Muscle of leg (tissue), 16 donors: Measurements from ENCODE around the gene CXCR2. TPM values are rescaled to one million over a fixed set of nuclear protein-coding genes. Genes with fewer than 3 reads are reported as not detected.

Experiments used
- DNase-seq: peaks from one replicate; pipeline ENCODE4 v3.0.0; 2013
- H3K27ac ChIP-seq: one replicate; pipeline ENCODE4 v1.5.1; 2013; ENCODE audit warnings: mild to moderate bottlenecking, low read length, control low read depth
- H3K27me3 ChIP-seq: one replicate; pipeline ENCODE4 v1.6.1; 2013; ENCODE audit warnings: low read length; ENCODE audit not compliant: control insufficient read depth, insufficient read depth
- H3K36me3 ChIP-seq: one replicate; pipeline ENCODE4 v1.6.1; 2013; ENCODE audit warnings: low read length; ENCODE audit not compliant: control insufficient read depth, insufficient read depth
- H3K4me1 ChIP-seq: one replicate; pipeline ENCODE4 v1.6.1; 2013; ENCODE audit warnings: low read length; ENCODE audit not compliant: control insufficient read depth, insufficient read depth
- H3K4me3 ChIP-seq: one replicate; pipeline ENCODE4 v1.5.1; 2013; ENCODE audit warnings: low read length, control low read depth
- H3K9me3 ChIP-seq: replicated peaks from 2 replicates; pipeline ENCODE4 v1.6.1; 2013; ENCODE audit warnings: low read depth, low read length; ENCODE audit not compliant: control insufficient read depth
- WGBS: methylation state at CpG from one replicate; pipeline ENCODE4 v1.1.5; 2013; ENCODE audit warnings: missing lambda C conversion rate; ENCODE audit not compliant: insufficient coverage; 5-methylcytosine and 5-hydroxymethylcytosine counted together
- long read RNA-seq, 11 donors: transcript quantifications; one replicate each; lab custom pipeline, GENCODE V29; 2026
- polyA plus RNA-seq, 8 donors: library from polyadenylated mRNA; unstranded; fragments of 120-200 nt; gene quantifications; one replicate each; pipeline versions ENCODE4 v1.2.1 to v1.2.3, GENCODE V29; 2013; ENCODE audit warnings: inconsistent platforms in 1 of 8, low replicate concordance in 1 of 8; ENCODE audit not compliant: insufficient read length in 8 of 8, insufficient read depth in 1 of 8
- total RNA-seq: library from RNA; stranded (reverse); fragments of 120-200 nt; gene quantifications from one replicate; pipeline ENCODE4 v1.2.4, GENCODE V29; 2013

CXCR2 gene
- 0.04 TPM for total RNA-seq
- under 1 TPM; 0.12 to 0.83 (median 0.30) TPM for polyA plus RNA-seq
- long read RNA-seq, donor 1: 0 reads
- long read RNA-seq, donor 2: 0 reads
- long read RNA-seq, donor 3: 0 reads
- long read RNA-seq, donor 4, partial matches to known transcripts: 0 of 1 reads
- long read RNA-seq, donor 4, other reads (novel, unspliced or antisense): 0 of 1 reads
- long read RNA-seq, donor 5: 0 reads
- long read RNA-seq, donor 6: 0 reads
- long read RNA-seq, donor 7: 0 reads
- long read RNA-seq, donor 8: 0 reads
- long read RNA-seq, donor 9: 0 reads
- long read RNA-seq, donor 10: 0 reads
- long read RNA-seq, donor 11: 0 reads

- Histone ChIP-seq H3K27ac (no peak within 1 kb of the TSS), H3K27me3 (peaks cover 11% of the 10 kb centered on the region), H3K36me3 (no peaks in the 10 kb centered on the region), H3K4me3 (no peak within 1 kb of the TSS), H3K4me1 (no peaks in the 10 kb centered on the region), H3K9me3 (no peaks in the 10 kb centered on the region)
- DNase-seq: peak; percentile 33
- WGBS: 42% methylated on average over 3 of the region's 8 CpGs
Observed at GRCh38 chr2:218125626-218126080, at the start of gene CXCR2. CXCR2 (plus strand) TSS chr2:218126028; CDS start chr2:218134802, 8,774 bp downstream.

GRCh38 chr2:218077464-218078216 is 48.2 kb upstream of the CXCR2 start:
- Histone ChIP-seq H3K4me1 (peaks cover 14% of the 10 kb centered on the region), H3K9me3 (no peaks in the 10 kb centered on the region), H3K27me3 (peaks cover 3% of the 10 kb centered on the region), H3K27ac (no peak overlapping the region), H3K4me3 (no peak overlapping the region), H3K36me3 (no peaks in the 10 kb centered on the region)
- DNase-seq: no peak
- 80% methylated on average over 6 of the region's 9 CpGs for WGBS

- Histone ChIP-seq H3K27me3 (no peaks in the 10 kb centered on the region), H3K4me1 (peaks cover 14% of the 10 kb centered on the region), H3K4me3 (no peak overlapping the region), H3K27ac (no peak overlapping the region), H3K36me3 (no peaks in the 10 kb centered on the region), H3K9me3 (no peaks in the 10 kb centered on the region)
- 33% methylated on average over 12 of the region's 15 CpGs for WGBS
- DNase-seq: peak; percentile 25
Observed at GRCh38 chr2:218079943-218080913, 45.6 kb upstream of the CXCR2 start.

- Histone ChIP-seq H3K27me3 (no peaks in the 10 kb centered on the region), H3K27ac (no peak overlapping the region), H3K9me3 (no peaks in the 10 kb centered on the region), H3K4me1 (peaks cover 14% of the 10 kb centered on the region), H3K36me3 (no peaks in the 10 kb centered on the region), H3K4me3 (no peak overlapping the region)
- WGBS: 82% methylated on average over 1 of the region's 2 CpGs
- DNase-seq: no peak
Observed at GRCh38 chr2:218081063-218081462, 44.8 kb upstream of the CXCR2 start.

GRCh38 chr2:218081695-218082094 is 44.1 kb upstream of the CXCR2 start:
- 44% methylated on average over 7 of the region's 7 CpGs for WGBS
- peaks cover 14% of the 10 kb centered on the region for H3K4me1 ChIP-seq
- no peak overlapping the region for H3K27ac ChIP-seq
- H3K36me3 ChIP-seq: no peaks in the 10 kb centered on the region
- peaks cover 6% of the 10 kb centered on the region for H3K9me3 ChIP-seq
- no peaks in the 10 kb centered on the region for H3K27me3 ChIP-seq
- H3K4me3 ChIP-seq: no peak overlapping the region
- no peak for DNase-seq

GRCh38 chr2:218082586-218083351 is 43.1 kb upstream of the CXCR2 start:
- peaks cover 9% of the 10 kb centered on the region for H3K9me3 ChIP-seq
- no peaks in the 10 kb centered on the region for H3K36me3 ChIP-seq
- WGBS: 46% methylated on average over 3 of the region's 14 CpGs
- H3K27me3 ChIP-seq: no peaks in the 10 kb centered on the region
- H3K4me3 ChIP-seq: no peak overlapping the region
- H3K4me1 ChIP-seq: peaks cover 14% of the 10 kb centered on the region
- no peak overlapping the region for H3K27ac ChIP-seq
- DNase-seq: no peak

- Histone ChIP-seq H3K9me3 (peaks cover 9% of the 10 kb centered on the region), H3K4me1 (peaks cover 14% of the 10 kb centered on the region), H3K27me3 (no peaks in the 10 kb centered on the region), H3K27ac (no peak overlapping the region), H3K36me3 (no peaks in the 10 kb centered on the region), H3K4me3 (no peak overlapping the region)
- 57% methylated on average over 1 of the region's 3 CpGs for WGBS
- DNase-seq: no peak
Observed at GRCh38 chr2:218083352-218083676, 42.5 kb upstream of the CXCR2 start.

GRCh38 chr2:218086478-218086877 is 39.4 kb upstream of the CXCR2 start:
- Histone ChIP-seq H3K36me3 (no peaks in the 10 kb centered on the region), H3K9me3 (peaks cover 9% of the 10 kb centered on the region), H3K4me3 (no peak overlapping the region), H3K27ac (no peak overlapping the region), H3K4me1 (peaks cover 2% of the 10 kb centered on the region), H3K27me3 (no peaks in the 10 kb centered on the region)
- no peak for DNase-seq

GRCh38 chr2:218089259-218089658 is 36.6 kb upstream of the CXCR2 start:
- no peaks in the 10 kb centered on the region for H3K4me1 ChIP-seq
- H3K4me3 ChIP-seq: no peak overlapping the region
- no peaks in the 10 kb centered on the region for H3K27me3 ChIP-seq
- 65% methylated on average over 3 of the region's 8 CpGs for WGBS
- DNase-seq: no peak
- H3K27ac ChIP-seq: no peak overlapping the region
- no peaks in the 10 kb centered on the region for H3K36me3 ChIP-seq
- peaks cover 9% of the 10 kb centered on the region for H3K9me3 ChIP-seq
